ENCODE measurements around the gene SECTM1.

Gene SECTM1

GRCh38 chr17:82357394-82357793 lies 23.8 kb upstream of the SECTM1 start:
- CTCF ChIA-PET, result interaction anchor here (1.0 to 2.4 kb wide), 5 partner anchors 57 to 197 kb away, joined by 3 to 5 read pairs (median 4); no protein-coding TSS in a partner anchor
- DNase-seq, result no peak
- H3K27ac ChIP-seq (ENCODE audit: insufficient read depth in 1 of 2, low read depth in 1 of 2, low read length in 2 of 2, poor library complexity in 1 of 2, severe bottlenecking in 2 of 2), result no peak overlapping the region
- H3K9me3 ChIP-seq (ENCODE audit: control extremely low read depth in 1 of 5, control insufficient read depth in 4 of 5, insufficient read depth in 2 of 5, low read depth in 1 of 5, low read length in 4 of 5), result no peaks in the 10 kb centered on the region
- no peaks in the 10 kb centered on the region for H3K36me3 ChIP-seq (ENCODE audit: control insufficient read depth in 4 of 4, insufficient read depth in 4 of 4, low read length in 3 of 4)
- H3K4me1 ChIP-seq (ENCODE audit: control extremely low read depth in 1 of 4, control insufficient read depth in 4 of 4, insufficient read depth in 4 of 4, low read length in 3 of 4), result peaks cover 0 to 7% (median 1%) of the 10 kb centered on the region in 4 experiments
- POLR2A ChIA-PET, result no interaction called here
- H3K27me3 ChIP-seq (replicated peaks in 2 of 5; ENCODE audit: control insufficient read depth in 4 of 5, insufficient read depth in 5 of 5, low read length in 4 of 5), result peaks cover 0 to 7% (median 0%) of the 10 kb centered on the region in 5 experiments
- 80% methylated on average over 1 of the region's 2 CpGs for WGBS (ENCODE audit: insufficient coverage)
- H3K4me3 ChIP-seq (ENCODE audit: control insufficient read depth in 1 of 7, extremely low read depth in 1 of 7, insufficient read depth in 4 of 7, low read depth in 2 of 7, low read length in 6 of 7), result no peak overlapping the region

DNA sequence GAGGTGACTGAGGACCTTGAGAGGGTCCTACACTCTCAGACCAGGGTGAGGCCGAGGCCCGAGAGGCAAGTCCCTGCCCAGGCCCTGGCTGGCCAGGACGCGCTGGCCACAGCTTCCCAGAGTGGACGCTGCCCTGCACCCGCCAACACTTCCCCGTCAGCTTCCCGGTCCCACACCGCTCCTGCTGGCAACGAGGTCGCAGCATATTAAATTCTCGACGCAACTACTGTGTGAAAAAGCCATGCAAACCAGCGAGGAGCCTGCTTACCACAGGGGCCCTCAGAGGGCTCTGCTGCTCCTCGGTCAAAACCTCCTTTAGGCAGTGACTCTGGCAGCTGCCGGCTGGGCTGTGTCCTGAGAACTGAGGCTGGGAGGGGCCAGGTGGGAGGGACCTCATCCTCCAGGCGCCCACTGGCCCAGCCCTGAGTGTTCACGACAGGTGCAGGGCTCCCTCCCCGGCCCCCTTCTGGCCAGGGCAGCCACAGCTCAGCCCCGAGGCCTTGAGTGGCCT lies 23.3 kb upstream of the SECTM1 start:
- no peak overlapping the region for H3K4me3 ChIP-seq (ENCODE audit: control insufficient read depth in 1 of 7, extremely low read depth in 1 of 7, insufficient read depth in 4 of 7, low read depth in 2 of 7, low read length in 6 of 7)
- H3K27me3 ChIP-seq (replicated peaks in 2 of 5; ENCODE audit: control insufficient read depth in 4 of 5, insufficient read depth in 5 of 5, low read length in 4 of 5), result peaks cover 0 to 6% (median 0%) of the 10 kb centered on the region in 5 experiments
- DNase-seq, result no peak
- ChIA-PET CTCF (interaction anchor here (1.2 to 2.4 kb wide), 5 partner anchors 9 to 198 kb away, joined by 3 to 5 read pairs (median 3); no protein-coding TSS in a partner anchor), POLR2A (no interaction called here)
- H3K4me1 ChIP-seq (ENCODE audit: control extremely low read depth in 1 of 4, control insufficient read depth in 4 of 4, insufficient read depth in 4 of 4, low read length in 3 of 4), result peaks cover 0 to 9% (median 2%) of the 10 kb centered on the region in 4 experiments
- H3K9me3 ChIP-seq (ENCODE audit: control extremely low read depth in 1 of 5, control insufficient read depth in 4 of 5, insufficient read depth in 2 of 5, low read depth in 1 of 5, low read length in 4 of 5), result no peaks in the 10 kb centered on the region
- 88% methylated on average over 20 of the region's 20 CpGs for WGBS (ENCODE audit: insufficient coverage)
- no peaks in the 10 kb centered on the region for H3K36me3 ChIP-seq (ENCODE audit: control insufficient read depth in 4 of 4, insufficient read depth in 4 of 4, low read length in 3 of 4)
- H3K27ac ChIP-seq (ENCODE audit: insufficient read depth in 1 of 2, low read depth in 1 of 2, low read length in 2 of 2, poor library complexity in 1 of 2, severe bottlenecking in 2 of 2), result no peak overlapping the region

- POLR2A ChIA-PET, result no interaction called here
- WGBS (ENCODE audit: insufficient coverage), result 94% methylated on average over 11 of the region's 11 CpGs
- Histone ChIP-seq H3K36me3 (ENCODE audit: control insufficient read depth in 4 of 4, insufficient read depth in 4 of 4, low read length in 3 of 4) (no peaks in the 10 kb centered on the region), H3K4me3 (ENCODE audit: control insufficient read depth in 1 of 7, extremely low read depth in 1 of 7, insufficient read depth in 4 of 7, low read depth in 2 of 7, low read length in 6 of 7) (no peak overlapping the region), H3K27me3 (replicated peaks in 2 of 5; ENCODE audit: control insufficient read depth in 4 of 5, insufficient read depth in 5 of 5, low read length in 4 of 5) (peaks cover 0 to 5% (median 0%) of the 10 kb centered on the region in 5 experiments), H3K9me3 (ENCODE audit: control extremely low read depth in 1 of 5, control insufficient read depth in 4 of 5, insufficient read depth in 2 of 5, low read depth in 1 of 5, low read length in 4 of 5) (no peaks in the 10 kb centered on the region), H3K4me1 (ENCODE audit: control extremely low read depth in 1 of 4, control insufficient read depth in 4 of 4, insufficient read depth in 4 of 4, low read length in 3 of 4) (peaks cover 0 to 18% (median 8%) of the 10 kb centered on the region in 4 experiments), H3K27ac (ENCODE audit: insufficient read depth in 1 of 2, low read depth in 1 of 2, low read length in 2 of 2, poor library complexity in 1 of 2, severe bottlenecking in 2 of 2) (no peak overlapping the region)
- CTCF ChIA-PET, result interaction anchor here (0.5 to 2.4 kb wide), 5 partner anchors 10 to 114 kb away, joined by 3 to 9 read pairs (median 3); no protein-coding TSS in a partner anchor
- DNase-seq, result no peak
Measured at GRCh38 chr17:82355770-82356427, 22.3 kb upstream of the SECTM1 start.

DNA sequence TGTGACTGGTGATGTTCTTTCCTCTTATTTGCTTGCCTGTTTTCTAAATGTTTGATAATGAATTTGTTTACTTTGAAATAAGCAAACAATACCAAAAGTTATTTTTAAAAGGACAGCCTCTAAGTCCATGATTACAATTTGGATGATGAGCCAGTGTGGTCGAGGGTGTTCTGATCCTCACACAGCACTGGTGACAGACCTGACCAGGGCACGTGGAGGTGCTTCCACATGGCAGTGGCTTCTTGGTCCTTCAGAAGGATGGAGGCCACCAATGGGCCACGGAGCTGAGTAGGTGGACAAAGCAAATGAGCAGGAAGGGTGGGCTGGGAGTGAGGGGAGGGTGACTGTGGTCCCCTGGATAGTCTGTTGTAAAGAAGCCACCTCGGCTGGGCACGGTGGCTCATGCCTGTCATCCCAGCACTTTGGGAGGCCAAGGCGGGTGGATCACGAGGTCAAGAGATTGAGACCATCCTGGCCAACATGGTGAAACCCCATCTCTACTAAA lies 21.3 kb upstream of the SECTM1 start:
- Histone ChIP-seq H3K27ac (ENCODE audit: insufficient read depth in 1 of 2, low read depth in 1 of 2, low read length in 2 of 2, poor library complexity in 1 of 2, severe bottlenecking in 2 of 2) (no peak overlapping the region), H3K4me3 (ENCODE audit: control insufficient read depth in 1 of 7, extremely low read depth in 1 of 7, insufficient read depth in 4 of 7, low read depth in 2 of 7, low read length in 6 of 7) (no peak overlapping the region), H3K4me1 (ENCODE audit: control extremely low read depth in 1 of 4, control insufficient read depth in 4 of 4, insufficient read depth in 4 of 4, low read length in 3 of 4) (peaks cover 0 to 22% (median 8%) of the 10 kb centered on the region in 4 experiments), H3K27me3 (replicated peaks in 2 of 5; ENCODE audit: control insufficient read depth in 4 of 5, insufficient read depth in 5 of 5, low read length in 4 of 5) (peaks cover 0 to 5% (median 0%) of the 10 kb centered on the region in 5 experiments), H3K36me3 (ENCODE audit: control insufficient read depth in 4 of 4, insufficient read depth in 4 of 4, low read length in 3 of 4) (no peaks in the 10 kb centered on the region), H3K9me3 (ENCODE audit: control extremely low read depth in 1 of 5, control insufficient read depth in 4 of 5, insufficient read depth in 2 of 5, low read depth in 1 of 5, low read length in 4 of 5) (no peaks in the 10 kb centered on the region)
- DNase-seq, result no peak
- POLR2A ChIA-PET, result no interaction called here
- CTCF ChIA-PET, result interaction anchor here (0.8 to 1.8 kb wide), 2 partner anchors 59 to 64 kb away, joined by 3 to 9 read pairs; no protein-coding TSS in a partner anchor
- 90% methylated on average over 3 of the region's 7 CpGs for WGBS (ENCODE audit: insufficient coverage)

- ChIA-PET POLR2A (no interaction called here), CTCF (interaction anchor here (0.8 to 4.4 kb wide), 4 partner anchors 13 to 64 kb away, joined by 4 to 22 read pairs (median 5); partner anchors contain the start of genes HEXD and OGFOD3)
- Histone ChIP-seq H3K4me3 (ENCODE audit: control insufficient read depth in 1 of 7, extremely low read depth in 1 of 7, insufficient read depth in 4 of 7, low read depth in 2 of 7, low read length in 6 of 7) (no peak overlapping the region), H3K27ac (ENCODE audit: insufficient read depth in 1 of 2, low read depth in 1 of 2, low read length in 2 of 2, poor library complexity in 1 of 2, severe bottlenecking in 2 of 2) (no peak overlapping the region), H3K27me3 (replicated peaks in 2 of 5; ENCODE audit: control insufficient read depth in 4 of 5, insufficient read depth in 5 of 5, low read length in 4 of 5) (peaks cover 0 to 5% (median 0%) of the 10 kb centered on the region in 5 experiments), H3K4me1 (ENCODE audit: control extremely low read depth in 1 of 4, control insufficient read depth in 4 of 4, insufficient read depth in 4 of 4, low read length in 3 of 4) (peaks cover 0 to 15% (median 6%) of the 10 kb centered on the region in 4 experiments), H3K36me3 (ENCODE audit: control insufficient read depth in 4 of 4, insufficient read depth in 4 of 4, low read length in 3 of 4) (no peaks in the 10 kb centered on the region), H3K9me3 (ENCODE audit: control extremely low read depth in 1 of 5, control insufficient read depth in 4 of 5, insufficient read depth in 2 of 5, low read depth in 1 of 5, low read length in 4 of 5) (no peaks in the 10 kb centered on the region)
- 100% methylated on average over 4 of the region's 8 CpGs for WGBS (ENCODE audit: insufficient coverage)
- DNase-seq, result no peak
Measured at GRCh38 chr17:82353484-82353883, 19.9 kb upstream of the SECTM1 start.

GRCh38 chr17:82351713-82352488 lies 18.3 kb upstream of the SECTM1 start:
- no peaks in the 10 kb centered on the region for H3K9me3 ChIP-seq (ENCODE audit: control extremely low read depth in 1 of 5, control insufficient read depth in 4 of 5, insufficient read depth in 2 of 5, low read depth in 1 of 5, low read length in 4 of 5)
- no peak overlapping the region for H3K4me3 ChIP-seq (ENCODE audit: control insufficient read depth in 1 of 7, extremely low read depth in 1 of 7, insufficient read depth in 4 of 7, low read depth in 2 of 7, low read length in 6 of 7)
- H3K27ac ChIP-seq (ENCODE audit: insufficient read depth in 1 of 2, low read depth in 1 of 2, low read length in 2 of 2, poor library complexity in 1 of 2, severe bottlenecking in 2 of 2), result no peak overlapping the region
- POLR2A ChIA-PET, result no interaction called here
- H3K27me3 ChIP-seq (replicated peaks in 2 of 5; ENCODE audit: control insufficient read depth in 4 of 5, insufficient read depth in 5 of 5, low read length in 4 of 5), result peaks cover 0 to 5% (median 0%) of the 10 kb centered on the region in 5 experiments
- 45% methylated on average over 24 of the region's 26 CpGs for WGBS (ENCODE audit: insufficient coverage)
- CTCF ChIA-PET, result interaction anchor here (0.7 to 4.4 kb wide), 29 partner anchors 9 to 202 kb away, joined by 3 to 22 read pairs (median 4); partner anchors contain the start of genes HEXD and OGFOD3
- H3K4me1 ChIP-seq (ENCODE audit: control extremely low read depth in 1 of 4, control insufficient read depth in 4 of 4, insufficient read depth in 4 of 4, low read length in 3 of 4), result peaks cover 0 to 17% (median 7%) of the 10 kb centered on the region in 4 experiments
- DNase-seq, result peak; percentile 89 to 96 (median 92)
- no peaks in the 10 kb centered on the region for H3K36me3 ChIP-seq (ENCODE audit: control insufficient read depth in 4 of 4, insufficient read depth in 4 of 4, low read length in 3 of 4)
